Measurements from ENCODE around the gene CKM.

Gene CKM

DNA sequence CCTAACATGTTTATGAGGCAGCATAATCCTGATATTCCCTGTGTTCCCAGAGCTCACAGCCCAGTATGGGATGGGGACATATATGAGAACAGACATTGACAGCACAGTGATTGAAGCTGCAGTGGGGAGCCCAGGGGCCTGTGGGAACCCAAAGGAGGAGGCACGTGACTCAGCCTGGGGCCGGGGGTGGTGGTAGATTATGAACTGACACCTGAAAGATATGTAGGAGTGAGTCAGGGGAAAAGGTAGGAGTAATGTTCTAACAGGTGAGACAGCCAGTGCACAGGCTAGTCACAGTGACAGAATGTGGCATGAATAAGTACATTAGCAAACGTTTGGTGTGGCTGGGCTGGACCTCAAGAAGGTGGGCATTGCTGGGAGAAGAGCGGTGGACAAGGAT lies 29.0 kb downstream of the CKM start:
- TF ChIP-seq POLR2AphosphoS5 (IDR thresholded peaks at IDR 0.05; ENCODE audit: low read depth, low read length) (no peak), SIN3A (IDR thresholded peaks at IDR 0.05; ENCODE audit: borderline replicate concordance, insufficient read depth, low read length) (no peak), FOXP2 (optimal IDR thresholded peaks at IDR 0.05; ENCODE audit: borderline replicate concordance, extremely low read depth, extremely low read length, insufficient read depth) (no peak), TAF1 (IDR thresholded peaks at IDR 0.05; ENCODE audit: borderline replicate concordance, insufficient read depth, low read length) (no peak)
- TF ChIP-seq, protein P1, sequence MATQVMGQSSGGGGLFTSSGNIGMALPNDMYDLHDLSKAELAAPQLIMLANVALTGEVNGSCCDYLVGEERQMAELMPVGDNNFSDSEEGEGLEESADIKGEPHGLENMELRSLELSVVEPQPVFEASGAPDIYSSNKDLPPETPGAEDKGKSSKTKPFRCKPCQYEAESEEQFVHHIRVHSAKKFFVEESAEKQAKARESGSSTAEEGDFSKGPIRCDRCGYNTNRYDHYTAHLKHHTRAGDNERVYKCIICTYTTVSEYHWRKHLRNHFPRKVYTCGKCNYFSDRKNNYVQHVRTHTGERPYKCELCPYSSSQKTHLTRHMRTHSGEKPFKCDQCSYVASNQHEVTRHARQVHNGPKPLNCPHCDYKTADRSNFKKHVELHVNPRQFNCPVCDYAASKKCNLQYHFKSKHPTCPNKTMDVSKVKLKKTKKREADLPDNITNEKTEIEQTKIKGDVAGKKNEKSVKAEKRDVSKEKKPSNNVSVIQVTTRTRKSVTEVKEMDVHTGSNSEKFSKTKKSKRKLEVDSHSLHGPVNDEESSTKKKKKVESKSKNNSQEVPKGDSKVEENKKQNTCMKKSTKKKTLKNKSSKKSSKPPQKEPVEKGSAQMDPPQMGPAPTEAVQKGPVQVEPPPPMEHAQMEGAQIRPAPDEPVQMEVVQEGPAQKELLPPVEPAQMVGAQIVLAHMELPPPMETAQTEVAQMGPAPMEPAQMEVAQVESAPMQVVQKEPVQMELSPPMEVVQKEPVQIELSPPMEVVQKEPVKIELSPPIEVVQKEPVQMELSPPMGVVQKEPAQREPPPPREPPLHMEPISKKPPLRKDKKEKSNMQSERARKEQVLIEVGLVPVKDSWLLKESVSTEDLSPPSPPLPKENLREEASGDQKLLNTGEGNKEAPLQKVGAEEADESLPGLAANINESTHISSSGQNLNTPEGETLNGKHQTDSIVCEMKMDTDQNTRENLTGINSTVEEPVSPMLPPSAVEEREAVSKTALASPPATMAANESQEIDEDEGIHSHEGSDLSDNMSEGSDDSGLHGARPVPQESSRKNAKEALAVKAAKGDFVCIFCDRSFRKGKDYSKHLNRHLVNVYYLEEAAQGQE (IDR thresholded peaks at IDR 0.05; ENCODE audit: insufficient read depth in 1 of 2, low read depth in 2 of 2, low read length in 2 of 2), result no peak

DNA sequence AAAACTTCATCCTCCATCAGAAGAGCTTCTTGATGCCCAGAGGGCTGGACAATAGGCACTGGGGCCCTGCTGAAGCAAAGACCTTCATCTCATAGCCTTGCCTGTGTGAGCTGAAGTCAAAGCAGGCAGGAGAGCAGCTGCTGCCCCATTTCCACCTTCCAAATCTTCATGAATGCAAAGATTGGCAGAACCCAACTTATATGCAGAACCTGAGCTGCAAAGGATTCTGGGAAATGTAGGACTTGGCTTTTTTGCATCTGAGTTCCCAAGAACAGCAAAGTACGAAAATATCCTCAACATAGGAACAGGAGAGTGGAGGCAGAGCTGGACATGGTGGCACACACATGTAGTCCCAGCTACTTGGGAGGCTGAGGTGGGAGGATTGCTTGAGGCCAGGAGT lies 30.8 kb downstream of the CKM start:
- TF ChIP-seq, protein P1 (IDR thresholded peaks at IDR 0.05; ENCODE audit: insufficient read depth in 1 of 2, low read depth in 2 of 2, low read length in 2 of 2), result no peak
- no peak for TF ChIP-seq POLR2AphosphoS5 (IDR thresholded peaks at IDR 0.05; ENCODE audit: low read depth, low read length)
- no peak for TF ChIP-seq FOXP2 (optimal IDR thresholded peaks at IDR 0.05; ENCODE audit: borderline replicate concordance, extremely low read depth, extremely low read length, insufficient read depth)
- no peak for TF ChIP-seq TAF1 (IDR thresholded peaks at IDR 0.05; ENCODE audit: borderline replicate concordance, insufficient read depth, low read length)
- no peak for TF ChIP-seq SIN3A (IDR thresholded peaks at IDR 0.05; ENCODE audit: borderline replicate concordance, insufficient read depth, low read length)

DNA sequence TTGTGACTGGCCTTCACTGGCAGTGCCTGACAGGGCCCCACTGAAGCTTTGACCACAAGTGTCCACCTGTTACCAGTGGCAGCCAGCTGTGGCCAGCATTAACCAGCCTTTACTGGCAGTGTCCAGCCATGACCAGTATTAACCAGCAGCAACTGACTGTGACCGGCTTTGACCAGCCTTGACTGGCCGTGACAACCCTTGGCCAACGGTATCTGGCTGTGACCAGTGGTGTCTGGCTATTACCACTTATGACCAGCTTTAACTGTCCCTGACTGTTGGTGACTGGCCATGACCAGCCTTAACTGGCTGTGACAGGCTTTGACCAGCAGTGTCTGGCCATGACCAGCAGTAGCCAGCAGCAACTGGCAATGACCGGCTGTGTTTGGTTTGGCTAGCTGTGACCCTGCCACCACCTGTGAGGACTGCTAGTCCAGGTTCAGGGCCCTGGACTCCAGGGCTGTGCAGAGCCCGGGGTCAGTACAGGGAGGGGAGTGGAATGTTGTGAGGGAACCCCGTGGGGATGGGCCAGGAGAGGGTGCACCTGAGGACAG lies 32.2 kb downstream of the CKM start:
- TF ChIP-seq TAF1 (IDR thresholded peaks at IDR 0.05; ENCODE audit: borderline replicate concordance, insufficient read depth, low read length), result no peak
- TF ChIP-seq POLR2AphosphoS5 (IDR thresholded peaks at IDR 0.05; ENCODE audit: low read depth, low read length), result no peak
- TF ChIP-seq SIN3A (IDR thresholded peaks at IDR 0.05; ENCODE audit: borderline replicate concordance, insufficient read depth, low read length), result no peak
- TF ChIP-seq, protein P1 (IDR thresholded peaks at IDR 0.05; ENCODE audit: insufficient read depth in 1 of 2, low read depth in 2 of 2, low read length in 2 of 2), result no peak
- TF ChIP-seq FOXP2 (optimal IDR thresholded peaks at IDR 0.05; ENCODE audit: borderline replicate concordance, extremely low read depth, extremely low read length, insufficient read depth), result no peak

DNA sequence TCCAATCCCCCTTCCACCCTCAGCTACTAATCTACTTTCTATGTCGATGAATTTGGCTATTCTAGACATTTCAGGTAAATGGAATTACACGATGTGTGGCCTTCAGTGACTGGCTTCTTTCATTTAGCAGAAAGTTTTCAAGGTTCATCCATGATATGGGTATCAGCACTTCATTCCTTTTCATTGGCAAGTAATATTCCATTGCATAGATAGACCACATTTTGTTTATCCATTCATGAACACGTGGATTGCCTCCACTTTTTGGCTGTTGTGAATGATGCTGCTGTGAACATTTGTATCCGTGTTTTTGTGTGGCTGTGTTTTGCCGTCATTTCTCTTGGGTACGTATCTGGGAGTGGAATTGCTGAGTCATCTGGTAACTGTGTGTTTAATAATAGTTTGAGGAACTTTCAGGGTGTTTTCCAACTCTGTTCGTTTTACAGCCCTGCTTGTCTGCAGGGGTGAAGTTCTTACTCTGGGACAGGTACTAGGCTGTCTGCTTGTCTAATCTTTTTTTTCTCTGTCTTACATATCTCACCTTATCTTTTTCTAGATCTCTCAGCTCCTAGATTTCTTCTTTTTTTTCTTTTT lies 39.1 kb downstream of the CKM start:
- TF ChIP-seq FOXP2 (optimal IDR thresholded peaks at IDR 0.05; ENCODE audit: borderline replicate concordance, extremely low read depth, extremely low read length, insufficient read depth) (no peak), POLR2AphosphoS5 (IDR thresholded peaks at IDR 0.05; ENCODE audit: low read depth, low read length) (no peak), SIN3A (IDR thresholded peaks at IDR 0.05; ENCODE audit: borderline replicate concordance, insufficient read depth, low read length) (no peak), TAF1 (IDR thresholded peaks at IDR 0.05; ENCODE audit: borderline replicate concordance, insufficient read depth, low read length) (no peak)
- TF ChIP-seq, protein P1 (IDR thresholded peaks at IDR 0.05; ENCODE audit: insufficient read depth in 1 of 2, low read depth in 2 of 2, low read length in 2 of 2), result no peak
